ENCODE measurements around the gene TDP1.
A peak's percentile ranks its signal among the peaks of the same experiment; 100 is the strongest.

TDP1 gene

DNA sequence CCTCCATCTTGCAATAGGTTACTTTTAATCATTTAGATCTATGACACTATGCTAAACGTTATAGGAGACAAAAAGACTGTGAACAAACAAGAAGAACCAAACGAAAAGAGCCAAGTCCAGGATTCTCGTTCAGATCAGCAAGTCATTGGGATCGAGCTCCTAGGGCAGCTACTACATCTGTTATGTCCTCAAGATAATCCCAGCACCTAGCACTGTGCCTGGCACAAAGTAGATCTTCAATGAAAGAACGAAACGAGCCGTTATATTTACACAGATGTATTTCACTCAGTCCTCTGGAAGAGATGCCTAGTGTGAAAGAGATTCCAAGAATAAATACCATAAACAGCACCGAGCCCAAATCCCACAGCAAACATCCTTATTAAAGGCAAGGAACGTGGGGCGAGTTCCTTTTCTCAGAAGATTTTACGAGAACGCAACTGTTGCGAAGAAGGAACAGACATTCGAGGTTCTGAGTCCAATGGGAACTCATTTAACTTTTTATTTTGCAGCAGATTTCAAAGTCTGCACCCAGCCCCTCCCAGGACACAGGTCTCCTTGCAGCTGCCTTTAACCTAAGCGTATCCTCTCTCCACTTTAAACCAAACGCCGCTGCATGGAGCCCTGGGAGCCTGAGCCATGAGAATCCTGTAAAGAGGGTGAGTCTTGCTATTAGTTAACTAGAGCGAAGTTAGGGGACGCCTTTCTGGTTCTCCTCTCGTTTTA is 544 bp upstream of the TDP1 start:
- H3K4me3 ChIP-seq (ENCODE audit: low read depth, low read length) = peak overlapping the region; percentile 64
- in situ Hi-C loops (cut with HindIII; ENCODE audit: low sequenced_read_pairs) = no loop called here
- DNase-seq (ENCODE audit: low read depth) = no peak
- TF ChIP-seq, protein P1, sequence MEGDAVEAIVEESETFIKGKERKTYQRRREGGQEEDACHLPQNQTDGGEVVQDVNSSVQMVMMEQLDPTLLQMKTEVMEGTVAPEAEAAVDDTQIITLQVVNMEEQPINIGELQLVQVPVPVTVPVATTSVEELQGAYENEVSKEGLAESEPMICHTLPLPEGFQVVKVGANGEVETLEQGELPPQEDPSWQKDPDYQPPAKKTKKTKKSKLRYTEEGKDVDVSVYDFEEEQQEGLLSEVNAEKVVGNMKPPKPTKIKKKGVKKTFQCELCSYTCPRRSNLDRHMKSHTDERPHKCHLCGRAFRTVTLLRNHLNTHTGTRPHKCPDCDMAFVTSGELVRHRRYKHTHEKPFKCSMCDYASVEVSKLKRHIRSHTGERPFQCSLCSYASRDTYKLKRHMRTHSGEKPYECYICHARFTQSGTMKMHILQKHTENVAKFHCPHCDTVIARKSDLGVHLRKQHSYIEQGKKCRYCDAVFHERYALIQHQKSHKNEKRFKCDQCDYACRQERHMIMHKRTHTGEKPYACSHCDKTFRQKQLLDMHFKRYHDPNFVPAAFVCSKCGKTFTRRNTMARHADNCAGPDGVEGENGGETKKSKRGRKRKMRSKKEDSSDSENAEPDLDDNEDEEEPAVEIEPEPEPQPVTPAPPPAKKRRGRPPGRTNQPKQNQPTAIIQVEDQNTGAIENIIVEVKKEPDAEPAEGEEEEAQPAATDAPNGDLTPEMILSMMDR (IDR thresholded peaks at IDR 0.05; ENCODE audit: low read depth, low read length, missing control alignments) = no peak

GRCh38 chr14:89956661-89957009 is 908 bp downstream of the TDP1 start:
- no peak for DNase-seq (ENCODE audit: low read depth)
- in situ Hi-C loops (cut with HindIII; ENCODE audit: low sequenced_read_pairs) = no loop called here
- TF ChIP-seq, protein P1 (IDR thresholded peaks at IDR 0.05; ENCODE audit: low read depth, low read length, missing control alignments) = no peak
- peak overlapping the region; percentile 64 for H3K4me3 ChIP-seq (ENCODE audit: low read depth, low read length)

DNA sequence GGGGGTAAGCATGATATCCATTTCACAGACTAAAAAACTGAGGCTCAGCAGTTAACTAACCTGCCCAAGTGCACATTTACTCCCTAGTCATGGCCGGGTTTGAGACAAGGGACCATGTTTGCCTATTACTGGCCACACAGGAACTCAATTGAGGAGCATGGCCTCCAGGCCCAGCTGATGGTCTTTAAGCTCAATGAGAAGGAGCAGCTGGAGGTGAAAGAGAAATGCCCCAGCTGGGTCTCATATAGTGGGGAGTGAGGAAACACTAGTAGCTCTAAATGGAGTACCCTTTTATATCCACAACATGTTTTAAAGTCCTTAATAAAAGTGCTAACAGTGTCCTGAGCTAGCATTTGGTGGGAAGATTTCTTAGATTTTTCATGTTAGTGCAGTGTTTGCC is 1.6 kb downstream of the TDP1 start:
- in situ Hi-C loops (cut with HindIII; ENCODE audit: low sequenced_read_pairs) = no loop called here
- peak overlapping the region; percentile 64 for H3K4me3 ChIP-seq (ENCODE audit: low read depth, low read length)
- no peak for DNase-seq (ENCODE audit: low read depth)
- TF ChIP-seq, protein P1 (IDR thresholded peaks at IDR 0.05; ENCODE audit: low read depth, low read length, missing control alignments) = no peak

- no peak overlapping the region for H3K4me3 ChIP-seq (ENCODE audit: low read depth, low read length)
- TF ChIP-seq, protein P1 (IDR thresholded peaks at IDR 0.05; ENCODE audit: low read depth, low read length, missing control alignments) = no peak
- in situ Hi-C loops (cut with HindIII; ENCODE audit: low sequenced_read_pairs) = no loop called here
- DNase-seq (ENCODE audit: low read depth) = no peak
Measured at GRCh38 chr14:89957791-89958190, 2.1 kb downstream of the TDP1 start.

- in situ Hi-C loops (cut with HindIII; ENCODE audit: low sequenced_read_pairs) = no loop called here
Measured at GRCh38 chr14:89958966-89959365, 3.2 kb downstream of the TDP1 start.

DNA sequence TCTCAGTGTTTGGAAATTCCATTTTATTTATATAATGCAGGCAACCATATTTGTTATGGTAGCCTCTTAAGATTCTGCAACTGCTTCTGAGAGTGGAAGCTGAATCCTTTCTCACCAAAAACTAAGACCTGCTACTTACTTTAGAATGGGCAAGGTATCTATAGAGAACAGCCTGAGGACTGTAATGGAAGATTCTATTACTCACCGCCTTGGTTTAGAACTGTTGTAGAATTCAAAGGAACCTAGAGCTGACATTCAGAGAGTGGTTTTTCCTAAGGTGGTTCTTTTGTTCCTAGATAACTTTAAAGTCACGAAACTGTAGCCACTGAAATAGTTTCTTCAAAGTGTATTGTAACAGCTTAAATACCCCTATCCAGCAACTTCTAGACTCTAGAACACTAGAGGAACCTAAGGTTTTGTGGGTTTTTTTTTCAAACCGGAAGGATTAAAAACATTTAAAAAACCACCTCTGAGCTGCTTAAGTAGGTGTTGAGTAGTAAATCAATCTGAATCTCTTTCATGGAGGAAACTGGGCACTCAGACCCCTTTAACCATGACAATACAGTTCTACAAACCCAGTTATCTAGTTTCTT is 4.2 kb downstream of the TDP1 start:
- DNase-seq (ENCODE audit: low read depth) = no peak
- H3K4me3 ChIP-seq (ENCODE audit: low read depth, low read length) = no peak overlapping the region
- TF ChIP-seq, protein P1 (IDR thresholded peaks at IDR 0.05; ENCODE audit: low read depth, low read length, missing control alignments) = no peak
- in situ Hi-C loops (cut with HindIII; ENCODE audit: low sequenced_read_pairs) = no loop called here

More at GRCh38 chr14:89958966-89959365, 3.2 kb downstream of the TDP1 start:
- TF ChIP-seq, protein P1 (IDR thresholded peaks at IDR 0.05; ENCODE audit: low read depth, low read length, missing control alignments) = no peak
- no peak for DNase-seq (ENCODE audit: low read depth)
- no peak overlapping the region for H3K4me3 ChIP-seq (ENCODE audit: low read depth, low read length)

Data from astrocyte of the cerebellum (primary cell).